ENCODE data around the gene NADSYN1.
A peak's percentile ranks its signal among the peaks of the same experiment; 100 is the strongest.
"Not testable (repeated sequence)": the region's sequence is repeated elsewhere in the genome, so short reads cannot be mapped to it uniquely, and the experiment has no call there.

Gene NADSYN1

GRCh38 chr11:71453037-71453917, at the start of gene NADSYN1:
Gene NADSYN1, plus strand, starts transcription at chr11:71453203. Its CDS starts 94 bp downstream, at chr11:71453297.
- DNase-seq, result peak; percentile 98

GRCh38 chr11:71404209-71404608, 48.8 kb upstream of the NADSYN1 start:
- DNase-seq, result no peak

GRCh38 chr11:71406681-71407080, 46.3 kb upstream of the NADSYN1 start:
- no peak for DNase-seq

- no peak for DNase-seq
Measured at GRCh38 chr11:71407356-71407755, 45.6 kb upstream of the NADSYN1 start.

- no peak for DNase-seq
Measured at GRCh38 chr11:71408826-71409225, 44.2 kb upstream of the NADSYN1 start.

- DNase-seq, result no peak
Measured at GRCh38 chr11:71410363-71410966, 42.5 kb upstream of the NADSYN1 start.

- DNase-seq, result no peak
Measured at GRCh38 chr11:71414645-71415044, 38.4 kb upstream of the NADSYN1 start.

- DNase-seq, result no peak
Measured at GRCh38 chr11:71418643-71419042, 34.4 kb upstream of the NADSYN1 start.

- no peak for DNase-seq
Measured at GRCh38 chr11:71420455-71421241, 32.4 kb upstream of the NADSYN1 start.

GRCh38 chr11:71421392-71421950, 31.5 kb upstream of the NADSYN1 start:
- no peak for DNase-seq

- not testable (repeated sequence) for DNase-seq
Measured at GRCh38 chr11:71422318-71422717, 30.7 kb upstream of the NADSYN1 start.

- no peak for DNase-seq
Measured at GRCh38 chr11:71423181-71423790, 29.7 kb upstream of the NADSYN1 start.

- no peak for DNase-seq
Measured at GRCh38 chr11:71425409-71425808, 27.6 kb upstream of the NADSYN1 start.

- DNase-seq, result peak; percentile 45
Measured at GRCh38 chr11:71425860-71426259, 27.1 kb upstream of the NADSYN1 start.

- peak; percentile 13 for DNase-seq
Measured at GRCh38 chr11:71426413-71426812, 26.6 kb upstream of the NADSYN1 start.

- peak; percentile 50 for DNase-seq
Measured at GRCh38 chr11:71428861-71429435, 24.1 kb upstream of the NADSYN1 start.

GRCh38 chr11:71429701-71430100, 23.3 kb upstream of the NADSYN1 start:
- peak; percentile 53 for DNase-seq

GRCh38 chr11:71430166-71430565, 22.8 kb upstream of the NADSYN1 start:
- DNase-seq, result peak; percentile 30

GRCh38 chr11:71431271-71431670, 21.7 kb upstream of the NADSYN1 start:
- peak; percentile 42 for DNase-seq

GRCh38 chr11:71432761-71433647, 20.0 kb upstream of the NADSYN1 start:
- DNase-seq, result peak; percentile 42

All from activated effector memory CD4-positive, alpha-beta T cell treated with anti-CD3 and anti-CD28 coated beads, Interleukin-2, amount 50 U/mL, for 16 hours (primary cell).